Rectal smooth muscle tissue (tissue), 1 donor: ENCODE results near the gene STAMBP.
A peak's percentile ranks its signal among the peaks of the same experiment; 100 is the strongest.
"Not testable (repeated sequence)": the region's sequence is repeated elsewhere in the genome, so short reads cannot be mapped to it uniquely, and the experiment has no call there.

Experiments used
- H3K27ac ChIP-seq: one replicate; pipeline ENCODE4 v1.7.0; 2013; ENCODE audit warnings: low read depth, low read length, inconsistent platforms
- H3K27me3 ChIP-seq: one replicate; pipeline ENCODE4 v1.7.0; 2013; ENCODE audit warnings: low read length; ENCODE audit not compliant: control insufficient read depth, insufficient read depth
- H3K36me3 ChIP-seq: one replicate; pipeline ENCODE4 v1.7.0; 2013; ENCODE audit warnings: low read length; ENCODE audit not compliant: control insufficient read depth, insufficient read depth
- H3K4me1 ChIP-seq: one replicate; pipeline ENCODE4 v1.7.0; 2013; ENCODE audit warnings: low read length; ENCODE audit not compliant: control insufficient read depth, insufficient read depth
- H3K4me3 ChIP-seq: one replicate; pipeline ENCODE4 v1.7.0; 2013; ENCODE audit warnings: low read length
- H3K9ac ChIP-seq: one replicate; pipeline ENCODE4 v1.7.0; 2013; ENCODE audit warnings: low read length

Gene STAMBP

DNA sequence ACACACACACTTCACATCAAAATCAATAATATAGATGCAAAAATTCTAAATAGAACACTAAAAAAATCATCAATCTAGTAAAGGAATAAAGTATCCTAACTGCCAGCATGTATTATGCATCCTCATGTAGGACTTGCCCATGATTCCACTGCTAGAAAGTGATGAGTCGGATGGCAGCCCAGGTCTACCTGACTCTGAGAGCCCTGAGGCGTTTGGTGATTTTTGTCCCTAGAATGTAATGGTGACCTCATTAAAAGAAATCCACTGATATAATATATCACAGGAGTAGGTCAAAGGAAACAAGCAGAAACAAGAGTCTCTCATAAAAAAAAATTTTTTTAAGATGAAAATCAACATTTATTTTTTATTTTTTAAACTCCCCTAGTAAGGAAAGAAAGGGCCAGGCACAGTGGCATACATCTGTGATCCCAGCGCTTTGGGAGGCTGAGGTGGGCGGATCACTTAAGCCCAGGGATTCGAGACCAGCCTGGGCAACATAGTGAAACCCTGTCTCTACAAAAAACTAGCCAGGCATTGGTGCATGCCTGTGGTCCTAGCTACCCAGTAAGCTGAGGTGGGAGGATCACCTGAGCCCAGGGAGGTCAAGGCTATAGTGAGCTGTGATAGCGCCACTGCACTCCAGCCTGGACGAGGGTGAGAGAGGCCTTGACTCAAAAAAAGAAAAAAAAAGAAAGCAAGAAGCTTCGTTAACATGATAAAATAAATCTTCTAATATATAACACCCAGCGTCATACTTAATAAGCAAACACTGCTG, 39.6 kb downstream of the STAMBP start:
- peaks cover 11% of the 10 kb centered on the region for H3K36me3 ChIP-seq
- no peak overlapping the region for H3K4me3 ChIP-seq
- H3K4me1 ChIP-seq, result peaks cover 14% of the 10 kb centered on the region
- H3K27ac ChIP-seq, result no peak overlapping the region
- H3K27me3 ChIP-seq, result no peaks in the 10 kb centered on the region
- H3K9ac ChIP-seq, result no peak overlapping the region

DNA sequence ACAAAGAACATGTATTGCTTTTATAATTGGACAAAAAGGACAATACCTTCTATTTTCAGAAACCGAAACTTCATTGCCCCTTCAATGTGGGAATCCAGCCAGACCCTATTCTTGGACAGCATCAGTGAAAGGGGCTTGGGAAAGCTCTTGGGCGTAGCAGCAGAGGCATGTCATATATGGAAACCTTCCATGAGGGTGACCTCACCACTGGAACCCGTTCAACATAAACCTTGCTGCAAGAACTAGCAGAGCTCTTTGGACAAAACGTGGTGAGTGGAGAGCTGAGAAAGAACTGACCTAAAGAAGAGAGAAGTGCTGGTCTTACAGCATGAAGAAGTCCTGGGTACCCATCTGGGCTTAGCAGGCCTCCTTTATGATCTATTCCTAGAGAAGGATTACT, 41.3 kb downstream of the STAMBP start:
- Histone ChIP-seq H3K4me3 (no peak overlapping the region), H3K36me3 (peaks cover 5% of the 10 kb centered on the region), H3K27ac (peak overlapping the region; percentile 93), H3K9ac (no peak overlapping the region), H3K27me3 (no peaks in the 10 kb centered on the region), H3K4me1 (peaks cover 14% of the 10 kb centered on the region)

DNA sequence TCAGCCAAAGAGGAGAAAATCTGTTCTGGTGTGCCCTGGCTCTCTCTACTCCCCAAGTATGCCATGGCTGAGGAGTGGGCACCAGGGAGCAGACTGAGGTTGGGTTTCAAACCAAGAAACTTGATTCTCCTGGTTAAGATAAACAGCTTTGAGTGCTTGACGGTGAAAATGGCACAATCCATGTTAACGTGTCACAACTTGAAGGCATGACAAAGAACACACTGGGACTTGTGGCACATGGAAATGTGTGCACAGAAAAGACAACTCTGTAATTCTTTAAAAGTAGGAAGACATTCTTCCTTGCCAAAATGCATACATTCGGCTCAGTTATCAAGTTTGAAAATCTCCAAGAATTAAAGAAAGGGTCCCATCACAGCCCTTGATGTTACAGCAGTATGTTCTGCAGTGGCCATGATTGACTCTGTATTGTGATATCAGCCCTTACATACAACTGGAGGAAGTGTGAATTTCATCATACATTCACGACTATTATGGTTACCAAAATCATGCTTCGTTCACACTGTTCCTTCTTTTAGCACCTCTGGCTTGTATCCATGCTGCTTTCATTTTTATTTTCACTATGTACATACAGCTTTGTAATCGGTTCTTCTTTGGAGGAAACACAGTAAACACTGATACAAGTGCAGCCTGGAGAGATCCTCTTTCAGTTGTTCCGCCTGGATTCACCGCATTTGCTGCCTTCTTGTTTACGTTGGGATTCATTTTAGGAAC, 48.5 kb downstream of the STAMBP start:
- peak overlapping the region; percentile 1 for H3K4me3 ChIP-seq
- peak overlapping the region; percentile 78 for H3K27ac ChIP-seq

DNA sequence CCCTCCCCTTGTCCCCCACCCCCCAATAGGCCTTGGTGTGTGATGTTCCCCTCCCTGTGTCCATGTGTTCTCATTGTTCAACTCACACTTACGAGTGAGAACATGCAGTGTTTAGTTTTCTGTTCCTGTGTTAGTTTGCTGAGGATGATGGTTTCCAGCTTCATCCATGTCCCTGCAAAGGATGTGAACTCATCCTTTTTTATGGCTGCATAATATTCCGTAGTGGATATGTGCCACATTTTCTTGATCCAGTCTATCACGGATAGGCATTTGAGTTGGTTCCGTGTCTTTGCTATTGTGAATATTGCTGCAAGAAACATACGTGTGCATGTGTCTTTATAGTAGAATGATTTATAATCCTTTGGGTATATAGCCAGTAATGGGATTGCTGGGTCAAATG, 49.2 kb downstream of the STAMBP start:
- H3K9ac ChIP-seq, H3K27me3 ChIP-seq, H3K4me3 ChIP-seq, H3K36me3 ChIP-seq: not testable (repeated sequence)
- H3K4me1 ChIP-seq, result peaks cover 18% of the 10 kb centered on the region
- peak overlapping the region; percentile 78 for H3K27ac ChIP-seq

More for the DNA sequence above, 48.5 kb downstream of the STAMBP start:
- Histone ChIP-seq H3K4me1 (peaks cover 18% of the 10 kb centered on the region), H3K9ac (no peak overlapping the region), H3K36me3 (no peaks in the 10 kb centered on the region), H3K27me3 (no peaks in the 10 kb centered on the region)

DNA sequence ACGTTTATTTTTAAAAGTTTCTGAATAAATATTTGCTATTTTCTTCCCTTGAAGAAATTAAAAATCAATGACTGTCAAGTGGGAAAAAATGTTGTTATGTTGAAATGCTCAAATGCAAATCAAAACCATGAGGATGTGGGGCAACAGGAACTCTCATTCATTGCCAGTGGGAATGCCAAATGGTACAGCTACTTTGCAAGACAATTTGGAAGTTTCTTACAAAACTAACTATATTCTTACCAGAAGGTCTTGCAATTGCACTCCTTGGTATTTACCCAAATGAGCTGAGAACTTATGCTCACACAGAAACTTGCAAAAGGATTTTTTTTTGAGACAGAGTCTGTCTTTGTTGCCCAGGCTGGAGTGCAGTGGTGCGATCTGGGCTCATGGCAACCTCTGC, 56.6 kb downstream of the STAMBP start:
- H3K9ac ChIP-seq, result no peak overlapping the region
- H3K27ac ChIP-seq, result no peak overlapping the region
- H3K4me1 ChIP-seq, result peaks cover 2% of the 10 kb centered on the region
- H3K27me3 ChIP-seq, result no peaks in the 10 kb centered on the region
- no peaks in the 10 kb centered on the region for H3K36me3 ChIP-seq
- H3K4me3 ChIP-seq, result no peak overlapping the region

DNA sequence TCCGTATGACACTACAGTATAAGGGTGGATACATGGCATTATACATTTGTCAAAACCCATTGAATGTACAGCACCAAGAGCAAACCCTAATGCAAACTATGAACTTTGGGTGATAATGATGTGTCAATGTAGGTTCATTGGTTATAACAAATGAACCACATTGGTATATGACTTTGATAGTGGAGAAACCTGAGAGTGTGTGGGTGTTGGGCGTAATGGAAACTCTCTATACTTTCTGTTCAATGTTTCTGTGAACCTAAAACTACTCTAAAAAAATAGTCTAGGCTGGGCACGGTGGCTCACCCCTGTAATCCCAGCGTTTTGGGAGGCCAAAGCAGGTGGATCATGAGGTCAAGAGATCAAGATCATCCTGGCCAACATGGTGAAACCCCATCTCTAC, 57.6 kb downstream of the STAMBP start:
- Histone ChIP-seq H3K27ac (no peak overlapping the region), H3K4me3 (no peak overlapping the region), H3K9ac (no peak overlapping the region), H3K4me1 (peaks cover 11% of the 10 kb centered on the region), H3K36me3 (no peaks in the 10 kb centered on the region), H3K27me3 (no peaks in the 10 kb centered on the region)

DNA sequence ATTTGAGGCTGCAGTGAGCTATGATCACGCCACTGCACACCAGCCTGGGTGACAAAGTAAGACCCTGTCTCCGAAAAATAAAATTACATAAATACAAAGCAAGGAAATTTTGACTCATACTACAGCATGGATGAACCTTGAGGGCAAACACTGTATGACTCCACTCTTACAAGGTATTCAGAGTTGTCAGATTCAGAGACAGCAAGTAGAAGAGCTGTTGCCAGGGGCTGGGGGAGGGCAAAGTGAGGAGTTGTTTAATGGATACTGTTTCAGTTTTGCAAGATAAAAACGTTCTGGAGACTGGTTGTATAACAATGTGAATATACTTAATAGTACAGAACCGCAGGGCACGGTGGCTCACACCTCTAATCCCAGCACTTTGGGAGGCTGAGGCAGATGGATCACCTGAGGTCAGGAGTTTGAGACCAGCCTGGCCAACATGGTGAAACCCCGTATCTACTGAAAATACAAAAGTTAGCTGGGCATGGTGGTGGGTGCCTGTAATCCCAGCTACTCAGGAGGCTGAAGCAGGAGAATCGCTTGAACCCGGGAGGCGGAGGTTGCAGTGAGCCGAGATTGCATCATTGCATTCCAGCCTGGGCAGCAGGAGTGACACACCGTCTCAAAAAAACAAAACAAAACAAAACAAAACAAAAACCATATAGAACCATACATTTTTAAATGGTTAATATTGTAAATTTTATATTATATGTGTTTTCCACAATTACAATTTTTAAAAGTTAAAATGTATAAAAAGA, 59.0 kb downstream of the STAMBP start:
- not testable (repeated sequence) for H3K27ac ChIP-seq, H3K36me3 ChIP-seq, H3K4me3 ChIP-seq, H3K9ac ChIP-seq, H3K27me3 ChIP-seq
- peaks cover 21% of the 10 kb centered on the region for H3K4me1 ChIP-seq

DNA sequence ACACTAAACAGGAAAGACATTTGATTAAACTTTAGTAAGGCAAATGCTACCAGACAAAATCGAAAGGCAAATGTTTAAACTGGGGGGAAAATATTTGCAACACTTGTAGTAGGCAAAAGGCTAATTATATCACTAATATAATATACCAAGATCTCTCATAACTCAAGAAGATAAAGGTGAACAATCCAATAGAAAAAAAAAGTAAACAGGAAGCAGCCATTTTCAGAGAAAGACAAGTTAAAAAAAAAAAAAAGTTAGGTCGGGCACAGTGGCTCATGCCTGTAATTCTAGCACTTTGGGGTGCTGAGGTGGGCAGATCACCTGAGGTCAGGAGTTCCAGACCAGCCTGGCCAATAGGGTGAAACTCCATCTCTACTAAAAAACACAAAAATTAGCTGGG, 59.6 kb downstream of the STAMBP start:
- Histone ChIP-seq H3K27ac (peak overlapping the region; percentile 6), H3K9ac (no peak overlapping the region), H3K4me1 (peaks cover 21% of the 10 kb centered on the region), H3K4me3 (no peak overlapping the region), H3K27me3 (no peaks in the 10 kb centered on the region), H3K36me3 (no peaks in the 10 kb centered on the region)

DNA sequence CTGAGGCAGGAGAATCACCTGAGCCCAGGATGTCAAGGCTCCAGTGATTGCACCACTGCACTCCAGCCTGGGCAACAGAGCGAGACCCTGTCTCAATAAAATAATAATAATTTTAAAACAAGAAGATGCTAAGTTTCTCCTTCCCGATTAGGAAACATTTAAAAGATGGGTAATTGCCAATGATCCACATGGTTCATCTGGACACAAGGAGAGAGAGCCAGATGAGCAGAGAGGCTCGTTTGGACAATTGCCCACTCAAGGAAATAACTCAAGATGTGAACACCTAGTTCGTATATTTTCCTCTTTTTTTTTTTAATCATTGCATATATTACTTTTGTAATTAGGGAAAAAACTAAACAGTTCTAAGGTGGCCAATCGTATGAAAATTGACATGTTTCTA, 60.4 kb downstream of the STAMBP start:
- Histone ChIP-seq H3K4me3 (no peak overlapping the region), H3K36me3 (no peaks in the 10 kb centered on the region), H3K9ac (no peak overlapping the region), H3K27ac (peak overlapping the region; percentile 57), H3K4me1 (peaks cover 21% of the 10 kb centered on the region), H3K27me3 (no peaks in the 10 kb centered on the region)

DNA sequence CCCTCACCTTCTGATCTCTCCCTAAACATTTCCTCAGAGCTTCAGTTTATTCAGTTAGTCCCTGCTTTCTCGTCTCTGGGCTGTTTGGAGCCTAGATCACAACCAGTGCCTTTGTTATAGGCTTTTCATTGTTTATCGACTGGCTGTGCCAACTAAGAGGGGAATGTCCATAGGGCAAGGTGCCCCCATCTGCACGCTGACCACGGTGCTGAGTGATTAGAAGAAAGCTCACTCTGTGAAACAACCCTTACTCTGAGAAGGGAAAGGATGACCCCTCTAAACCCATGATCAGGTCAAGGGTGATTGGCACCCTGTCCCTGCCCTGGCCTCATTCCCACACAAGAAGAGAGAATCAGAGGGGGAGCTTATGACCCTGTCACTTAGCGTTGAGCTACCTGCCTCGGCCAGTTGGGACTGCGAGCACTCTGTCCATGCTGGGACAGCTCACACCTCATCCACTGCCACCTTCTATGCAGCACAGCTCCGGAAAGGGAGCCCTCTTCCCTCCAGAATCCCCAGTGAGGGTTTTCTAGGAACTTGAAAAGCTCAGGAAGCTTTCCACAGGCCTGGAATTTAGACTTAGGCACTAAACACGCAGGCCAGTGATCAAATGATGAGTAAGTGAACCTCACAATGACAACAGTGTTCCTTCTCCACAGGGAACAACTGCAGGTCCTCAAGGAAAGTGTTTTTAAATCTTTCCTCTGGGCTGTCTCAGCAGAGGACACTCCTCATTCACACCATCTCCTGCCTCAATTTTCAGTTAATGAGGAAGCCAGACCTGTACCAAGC, 61.7 kb downstream of the STAMBP start:
- Histone ChIP-seq H3K4me3 (no peak overlapping the region), H3K27me3 (no peaks in the 10 kb centered on the region), H3K9ac (no peak overlapping the region), H3K4me1 (peaks cover 21% of the 10 kb centered on the region), H3K36me3 (no peaks in the 10 kb centered on the region), H3K27ac (peak overlapping the region; percentile 99)

DNA sequence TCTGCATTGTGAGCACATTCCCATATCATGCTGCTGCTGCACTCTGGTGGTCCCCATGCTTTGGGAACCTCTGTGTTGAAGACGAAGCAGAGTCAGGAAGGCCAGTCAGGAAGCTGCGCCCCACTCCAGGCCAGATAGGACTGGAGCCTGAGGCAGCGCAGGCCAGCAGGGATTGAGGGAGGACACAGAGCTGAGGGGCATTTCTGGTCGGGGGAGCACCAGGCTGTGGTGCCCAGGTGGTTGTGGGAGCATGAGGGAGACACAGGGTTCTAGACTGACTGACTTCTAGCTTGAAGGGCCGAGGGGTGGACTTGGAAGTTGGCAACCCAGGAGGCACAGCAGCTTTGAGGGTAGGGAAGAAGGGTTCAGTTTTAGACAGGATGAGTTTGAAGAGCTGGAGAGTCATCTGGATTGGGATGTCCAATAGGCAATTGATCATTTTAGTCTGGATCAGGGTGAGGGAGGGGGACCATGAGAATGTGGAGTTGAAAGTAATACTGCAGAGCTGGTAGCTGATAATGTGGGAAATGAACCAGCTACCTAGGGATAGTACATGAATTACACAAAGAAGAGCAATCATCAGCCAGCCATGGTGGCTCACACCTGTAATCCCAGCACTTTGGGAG, 62.6 kb downstream of the STAMBP start:
- Histone ChIP-seq H3K27me3 (no peaks in the 10 kb centered on the region), H3K9ac (no peak overlapping the region), H3K36me3 (peaks cover 4% of the 10 kb centered on the region), H3K27ac (peak overlapping the region; percentile 99), H3K4me3 (no peak overlapping the region), H3K4me1 (peaks cover 21% of the 10 kb centered on the region)
